GM12801 (cell line): Measurements from ENCODE around the gene ACOT7.

Source experiments
- CTCF ChIP-seq: IDR thresholded peaks from one replicate; pipeline ENCODE4 v1.5.1; 2011; ENCODE audit warnings: control low read depth; ENCODE audit not compliant: insufficient read length; ENCODE audit errors: extremely low read depth

The ACOT7 gene

GRCh38 chr1:6267686-6268322, 125.8 kb downstream of the ACOT7 start:
- TF ChIP-seq CTCF, result no peak

DNA sequence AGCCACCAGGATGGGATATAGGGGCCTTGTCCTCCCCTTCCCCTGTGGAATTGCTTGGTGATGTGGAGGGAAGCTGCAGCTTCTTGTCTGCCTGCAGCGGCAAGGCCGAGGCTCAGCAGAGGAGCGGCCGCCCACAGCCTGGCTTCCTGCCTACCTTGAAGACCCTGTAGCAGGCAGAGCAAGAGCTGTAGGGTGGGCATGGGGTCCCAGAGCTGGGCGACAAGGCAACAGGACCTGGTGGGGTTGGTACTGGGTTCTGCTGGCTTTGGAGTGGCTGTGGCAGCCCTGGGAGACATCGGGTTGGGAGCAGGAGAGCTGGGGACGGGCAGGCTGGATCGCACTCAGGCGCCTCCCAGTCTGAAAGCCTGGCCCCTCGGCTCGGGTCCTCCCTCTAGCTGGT, 126.9 kb downstream of the ACOT7 start:
- no peak for TF ChIP-seq CTCF

- no peak for TF ChIP-seq CTCF
Observed at GRCh38 chr1:6265151-6265550, 128.4 kb downstream of the ACOT7 start.

GRCh38 chr1:6263716-6264115, 129.9 kb downstream of the ACOT7 start:
- no peak for TF ChIP-seq CTCF

GRCh38 chr1:6262555-6263420, 130.8 kb downstream of the ACOT7 start:
- TF ChIP-seq CTCF, result no peak

DNA sequence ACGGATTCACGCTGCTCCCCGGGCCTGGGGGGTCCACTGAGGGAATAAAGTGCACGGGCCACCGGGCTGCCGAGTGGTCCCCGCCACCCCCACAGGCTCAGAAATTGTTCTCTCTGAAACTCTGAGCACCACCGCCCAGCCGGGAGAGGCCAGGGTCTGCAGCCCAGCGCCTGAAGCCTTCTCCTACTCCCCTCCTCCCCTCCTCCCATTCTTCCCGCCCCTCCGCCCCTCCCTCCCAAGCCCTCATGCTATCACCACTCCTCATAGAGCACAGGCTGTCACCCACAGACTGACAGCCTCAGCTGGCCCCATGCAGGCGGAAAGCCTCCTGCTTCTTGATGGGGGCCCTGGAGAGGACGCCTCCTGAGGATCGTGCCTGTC, 132.0 kb downstream of the ACOT7 start:
- no peak for TF ChIP-seq CTCF

DNA sequence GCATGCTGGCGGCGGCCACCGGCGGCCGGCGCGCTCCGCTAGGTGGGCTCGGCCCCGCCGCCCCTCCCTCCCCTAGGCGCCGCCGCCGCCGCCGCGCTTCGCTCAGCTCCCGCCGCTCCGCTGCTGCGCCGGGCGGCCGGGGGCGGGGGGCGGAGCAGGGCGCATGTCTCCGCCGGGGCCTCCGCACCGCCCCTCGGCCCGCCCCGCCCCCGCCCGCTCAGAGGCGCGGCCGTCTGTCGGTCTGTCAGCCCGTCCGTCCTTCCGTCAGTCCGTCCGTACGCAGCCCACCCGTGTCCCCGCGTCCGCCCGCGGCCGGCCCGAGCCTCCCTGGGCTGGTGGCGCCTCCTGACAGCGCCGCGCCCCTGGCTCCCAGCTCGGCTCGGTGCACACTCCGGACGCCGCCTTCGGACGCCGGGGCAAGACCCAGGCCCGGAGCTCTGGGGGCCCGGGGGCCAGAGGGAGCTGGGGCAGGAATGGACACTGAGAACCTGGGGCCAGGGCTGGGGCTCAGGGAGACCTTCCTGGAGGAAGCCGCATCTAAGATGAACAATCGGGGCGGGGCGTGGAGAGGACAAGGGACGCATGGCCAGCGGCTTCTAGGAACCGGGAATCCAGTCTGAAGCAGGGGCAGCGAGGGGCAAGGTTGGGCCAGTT, 132.5 kb downstream of the ACOT7 start, which contains the start of gene GPR153:
GPR153 (minus strand) TSS at position 138 of the 654 bp plus-strand sequence. CDS start 6,193 bp downstream, outside the sequence.
- TF ChIP-seq CTCF, result no peak
